Prostate gland (tissue), 2 donors: ENCODE results near the gene PCDH8.

Experiments used
- POLR2A ChIP-seq: fragments of 450-650 bp; IDR thresholded peaks from one replicate; pipeline ENCODE4 v1.6.1; 2016; ENCODE audit warnings: antibody characterized with exemption, mild to moderate bottlenecking
- POLR2AphosphoS5 ChIP-seq: sonication (generic); formaldehyde crosslinking; IDR thresholded peaks from one replicate; pipeline ENCODE4 v1.6.1; 2017; ENCODE audit warnings: antibody characterized with exemption
- TF ChIP-seq, protein P1 (sequence below), 4 experiments: fragments of 200-600 bp in 2 of 4; fragments of 450-650 bp in 2 of 4; sonication (generic) in 2 of 4; IDR thresholded peaks; 1 replicate in 3 of 4; 2 replicates in 1 of 4; pipeline ENCODE4 v1.5.1; 2016 to 2019; ENCODE audit warnings: antibody characterized with exemption in 4 of 4, mild to moderate bottlenecking in 2 of 4, moderate library complexity in 2 of 4

DNA sequence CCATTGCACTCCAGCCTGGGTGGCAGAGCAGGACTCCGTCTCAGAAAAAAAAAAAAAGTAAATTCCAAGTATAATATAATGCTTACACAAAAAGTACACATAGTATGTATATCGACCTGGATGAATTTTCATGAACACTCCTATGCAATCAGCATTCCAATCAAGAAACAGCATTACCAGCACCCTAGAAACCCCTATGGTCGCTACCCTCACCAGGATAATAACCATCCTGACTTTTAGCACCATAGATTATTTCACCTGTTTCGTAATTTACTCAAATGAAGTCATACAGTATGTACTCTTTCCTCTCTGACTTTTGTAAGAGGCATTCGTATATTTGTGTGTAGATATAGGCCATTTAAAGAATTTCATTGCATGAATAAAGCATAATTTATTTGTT lies 47.6 kb downstream of the PCDH8 start:
- TF ChIP-seq, protein P1, sequence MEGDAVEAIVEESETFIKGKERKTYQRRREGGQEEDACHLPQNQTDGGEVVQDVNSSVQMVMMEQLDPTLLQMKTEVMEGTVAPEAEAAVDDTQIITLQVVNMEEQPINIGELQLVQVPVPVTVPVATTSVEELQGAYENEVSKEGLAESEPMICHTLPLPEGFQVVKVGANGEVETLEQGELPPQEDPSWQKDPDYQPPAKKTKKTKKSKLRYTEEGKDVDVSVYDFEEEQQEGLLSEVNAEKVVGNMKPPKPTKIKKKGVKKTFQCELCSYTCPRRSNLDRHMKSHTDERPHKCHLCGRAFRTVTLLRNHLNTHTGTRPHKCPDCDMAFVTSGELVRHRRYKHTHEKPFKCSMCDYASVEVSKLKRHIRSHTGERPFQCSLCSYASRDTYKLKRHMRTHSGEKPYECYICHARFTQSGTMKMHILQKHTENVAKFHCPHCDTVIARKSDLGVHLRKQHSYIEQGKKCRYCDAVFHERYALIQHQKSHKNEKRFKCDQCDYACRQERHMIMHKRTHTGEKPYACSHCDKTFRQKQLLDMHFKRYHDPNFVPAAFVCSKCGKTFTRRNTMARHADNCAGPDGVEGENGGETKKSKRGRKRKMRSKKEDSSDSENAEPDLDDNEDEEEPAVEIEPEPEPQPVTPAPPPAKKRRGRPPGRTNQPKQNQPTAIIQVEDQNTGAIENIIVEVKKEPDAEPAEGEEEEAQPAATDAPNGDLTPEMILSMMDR (IDR thresholded peaks at IDR 0.05) = no peak
- TF ChIP-seq POLR2AphosphoS5 (no peak), POLR2A (no peak)
